DMS79 (cell line): Measurements from ENCODE around the gene ELMO1.

ENCODE experiments used
- DNase-seq: peaks from one replicate; lab custom pipeline; 2025; lab: John Stamatoyannopoulos, UW

ELMO1 gene

DNA sequence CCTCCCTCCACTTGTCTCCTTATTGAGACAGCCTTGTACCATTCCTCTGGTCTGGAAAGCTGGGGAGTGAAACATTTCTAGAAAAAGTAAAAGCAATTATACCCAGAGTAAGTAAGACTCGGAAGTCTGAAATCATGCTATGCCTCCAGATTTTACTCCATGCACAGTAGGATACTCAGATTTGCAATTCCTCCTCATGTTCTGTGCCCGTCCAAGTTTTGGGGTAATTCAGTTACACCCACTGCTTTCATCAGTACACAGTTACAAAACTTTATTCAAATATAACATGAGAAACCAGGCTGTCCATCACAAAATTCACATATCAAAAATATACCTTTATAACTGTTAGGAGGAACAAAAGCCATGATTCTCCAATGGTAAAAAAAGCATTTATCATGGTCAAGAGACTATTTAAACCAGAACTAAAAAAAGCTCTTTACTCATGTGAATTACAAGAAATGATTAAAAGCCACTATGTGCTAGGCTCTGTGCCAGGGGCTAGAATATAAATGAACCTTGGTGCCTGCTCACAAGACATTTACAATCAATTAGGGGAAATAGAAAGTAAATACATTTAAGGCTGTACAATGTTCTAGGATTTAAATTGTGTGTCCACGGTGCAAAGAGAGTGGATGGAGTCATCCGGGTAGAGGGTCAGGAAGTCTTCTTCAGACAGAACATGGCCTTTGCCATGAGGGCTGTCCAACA, 320.2 kb downstream of the ELMO1 start:
- no peak for DNase-seq

DNA sequence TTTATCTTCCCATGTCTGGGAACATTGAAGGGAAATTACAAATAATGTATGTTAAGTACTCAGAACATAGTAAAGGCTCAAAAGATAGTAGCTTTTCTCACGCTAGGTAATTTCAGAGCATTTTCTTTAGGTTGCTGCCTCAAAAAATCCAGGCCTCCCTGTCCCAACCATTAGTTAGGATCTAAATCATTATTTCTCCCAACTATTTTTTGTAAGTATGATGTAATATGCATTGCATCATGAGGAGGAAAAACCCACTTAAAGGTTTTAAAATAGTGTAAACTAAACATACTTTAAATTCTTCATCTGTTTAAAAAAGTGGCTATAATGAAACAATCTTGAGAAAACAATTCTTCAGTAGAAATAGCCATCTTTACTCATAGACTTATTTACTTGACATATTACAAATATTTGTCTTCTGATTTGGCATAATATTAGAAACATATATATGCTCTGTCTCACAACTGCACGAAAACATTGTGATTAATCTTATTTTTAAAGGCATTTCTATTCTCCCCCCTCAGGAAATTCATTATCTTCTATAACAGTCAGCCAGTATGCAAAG, 329.3 kb downstream of the ELMO1 start:
- no peak for DNase-seq

DNA sequence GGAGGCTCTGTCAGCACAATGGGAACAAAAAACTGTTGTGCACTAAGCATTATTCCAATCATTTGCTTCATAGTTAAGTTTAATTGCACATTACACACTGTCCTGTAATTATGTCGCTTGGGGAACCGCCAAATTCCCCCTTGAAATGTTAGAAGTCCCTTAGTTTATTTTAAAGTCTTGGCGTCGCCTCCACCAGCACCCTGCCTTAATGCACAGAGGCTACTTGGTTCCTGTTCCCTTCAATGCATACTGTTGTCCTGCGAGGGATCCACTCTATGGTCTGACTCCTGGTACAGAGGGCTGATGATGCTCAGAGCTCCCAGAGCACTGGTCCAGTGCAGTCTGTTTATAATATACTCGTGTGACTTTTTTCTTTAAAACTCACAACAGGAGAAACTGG, 330.7 kb downstream of the ELMO1 start:
- DNase-seq = no peak

DNA sequence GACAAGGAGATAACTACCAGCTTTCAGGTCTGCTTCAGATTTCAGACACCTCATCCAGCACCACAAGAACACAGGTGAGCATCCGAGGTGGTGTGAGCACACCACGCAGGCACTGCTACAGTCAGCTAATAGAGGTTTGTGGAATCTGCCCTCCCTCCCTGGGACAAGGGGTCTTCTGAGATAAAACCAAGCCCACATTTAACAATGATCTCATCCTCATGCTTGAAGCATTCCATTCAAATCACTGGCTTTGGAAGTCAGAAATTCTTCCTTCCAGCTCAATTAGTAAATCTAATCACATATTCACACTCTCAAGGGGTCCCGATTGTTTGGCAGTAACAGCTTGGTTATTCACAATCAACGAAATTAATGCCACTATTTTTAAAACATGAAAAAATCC, 331.4 kb downstream of the ELMO1 start:
- DNase-seq = no peak

DNA sequence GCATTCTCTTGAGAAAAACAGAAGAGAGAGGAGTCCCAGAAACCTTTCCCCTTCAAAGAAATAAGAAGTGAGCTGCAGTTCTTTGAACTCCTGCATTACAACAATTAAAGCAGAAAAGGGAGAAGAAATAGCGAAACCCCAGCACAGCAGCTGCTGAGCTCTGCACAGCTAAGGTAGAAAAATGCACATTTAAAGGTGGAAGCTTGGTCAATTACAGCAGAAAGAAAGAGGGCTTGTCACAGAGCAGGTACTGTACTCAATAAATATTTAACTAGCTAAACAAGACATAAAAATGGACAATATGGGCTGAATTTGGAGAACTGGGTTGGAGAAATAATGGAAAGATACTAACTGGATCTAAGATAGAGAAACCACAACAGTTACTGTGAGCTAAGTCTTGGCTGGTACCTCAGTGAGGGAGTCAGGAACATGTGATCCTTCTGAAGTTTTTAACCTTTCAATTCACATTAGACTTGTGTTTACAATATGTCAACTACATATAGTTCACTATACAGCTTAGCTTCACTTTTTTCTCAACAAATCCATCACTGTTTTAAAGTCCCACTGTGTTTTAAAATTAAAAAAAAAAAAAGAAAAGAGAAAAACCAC, 332.5 kb downstream of the ELMO1 start:
- DNase-seq = no peak

DNA sequence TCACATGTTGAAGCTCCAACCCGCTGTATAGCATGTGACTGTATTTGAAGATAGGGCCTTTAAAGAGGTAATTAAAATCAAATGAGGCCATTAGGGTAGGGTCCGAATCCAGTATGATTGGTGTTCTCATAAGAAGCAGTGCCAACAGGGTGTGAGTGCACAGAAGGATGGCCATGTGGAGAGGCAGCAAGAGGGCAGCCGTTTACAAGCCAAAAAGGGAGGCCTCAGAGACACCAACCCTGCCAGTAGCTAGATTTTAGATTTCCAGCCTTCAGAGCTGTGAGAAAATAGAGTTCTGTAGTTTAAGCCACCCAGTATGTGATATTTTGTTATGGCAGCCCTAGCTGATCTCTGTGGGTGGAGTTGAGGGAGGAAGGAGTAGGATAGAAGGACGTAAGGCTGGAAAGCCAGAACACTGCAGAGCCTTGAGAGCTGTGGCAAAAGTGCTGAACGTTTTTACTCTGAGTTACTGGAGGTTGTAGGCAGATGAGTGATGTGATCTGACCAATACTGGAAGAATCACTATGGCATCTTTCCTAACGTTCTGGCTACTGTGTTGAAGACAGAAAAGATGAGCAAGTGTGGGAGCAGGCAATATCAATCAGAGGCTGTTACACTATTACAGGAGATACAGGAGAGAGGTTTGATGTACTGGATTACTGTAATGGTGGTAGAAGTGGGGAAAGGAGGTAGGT, 334.9 kb downstream of the ELMO1 start:
- DNase-seq = no peak

DNA sequence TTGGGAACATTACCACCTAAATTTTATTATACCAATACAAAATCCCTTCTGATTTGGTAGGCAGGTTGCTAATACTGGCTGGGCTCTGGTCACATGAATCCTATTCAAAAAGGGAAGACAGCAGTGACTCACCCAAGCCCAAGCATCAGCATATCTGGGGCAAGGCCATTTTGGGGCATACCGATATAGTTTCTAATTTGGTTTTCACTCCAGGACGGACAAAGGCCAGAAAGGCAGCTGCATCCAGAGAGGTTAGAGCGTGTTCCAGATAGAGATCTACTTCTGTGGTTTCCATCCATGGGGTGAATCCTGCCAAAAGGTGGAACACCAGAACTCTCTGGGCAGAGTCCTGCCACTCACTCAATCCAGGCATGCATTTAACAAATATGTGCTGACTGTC, 335.8 kb downstream of the ELMO1 start:
- no peak for DNase-seq

DNA sequence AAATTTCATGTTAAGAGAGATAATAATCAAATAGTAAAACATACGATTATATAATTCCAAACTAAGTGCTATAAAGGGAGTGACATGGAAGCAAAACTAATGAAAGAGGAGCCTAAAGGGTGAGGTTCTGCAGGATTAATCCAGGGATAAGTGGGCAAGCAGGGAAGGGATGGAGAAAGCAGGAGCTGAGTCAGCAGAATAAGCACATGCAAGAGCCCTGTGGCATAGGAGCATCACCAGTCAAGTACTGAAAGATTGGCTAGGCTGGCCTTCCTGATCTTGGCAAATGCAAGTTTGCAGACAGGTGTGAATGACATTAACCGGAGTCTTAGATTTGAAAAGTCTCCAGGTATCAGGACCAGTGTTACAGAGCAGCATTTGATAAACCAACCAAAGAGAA, 336.4 kb downstream of the ELMO1 start:
- DNase-seq = no peak

DNA sequence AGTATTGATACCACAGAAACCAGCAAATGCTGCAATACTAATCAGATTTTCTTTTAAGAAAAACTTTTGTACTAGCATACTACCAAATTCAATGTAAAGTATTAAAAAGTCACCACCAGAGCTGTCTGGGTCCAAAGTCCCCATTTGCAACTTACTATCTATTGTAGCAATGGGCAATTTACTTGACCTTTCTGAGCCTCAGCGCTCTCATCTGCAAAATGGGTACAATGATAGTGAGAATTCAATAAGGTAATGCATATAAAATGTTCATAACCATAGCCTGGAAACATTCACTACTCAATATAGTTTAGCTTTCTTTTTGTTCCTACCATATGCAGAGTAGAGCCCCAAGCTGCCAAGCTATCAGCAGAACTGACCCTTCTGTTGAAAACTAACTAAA, 337.2 kb downstream of the ELMO1 start:
- no peak for DNase-seq

DNA sequence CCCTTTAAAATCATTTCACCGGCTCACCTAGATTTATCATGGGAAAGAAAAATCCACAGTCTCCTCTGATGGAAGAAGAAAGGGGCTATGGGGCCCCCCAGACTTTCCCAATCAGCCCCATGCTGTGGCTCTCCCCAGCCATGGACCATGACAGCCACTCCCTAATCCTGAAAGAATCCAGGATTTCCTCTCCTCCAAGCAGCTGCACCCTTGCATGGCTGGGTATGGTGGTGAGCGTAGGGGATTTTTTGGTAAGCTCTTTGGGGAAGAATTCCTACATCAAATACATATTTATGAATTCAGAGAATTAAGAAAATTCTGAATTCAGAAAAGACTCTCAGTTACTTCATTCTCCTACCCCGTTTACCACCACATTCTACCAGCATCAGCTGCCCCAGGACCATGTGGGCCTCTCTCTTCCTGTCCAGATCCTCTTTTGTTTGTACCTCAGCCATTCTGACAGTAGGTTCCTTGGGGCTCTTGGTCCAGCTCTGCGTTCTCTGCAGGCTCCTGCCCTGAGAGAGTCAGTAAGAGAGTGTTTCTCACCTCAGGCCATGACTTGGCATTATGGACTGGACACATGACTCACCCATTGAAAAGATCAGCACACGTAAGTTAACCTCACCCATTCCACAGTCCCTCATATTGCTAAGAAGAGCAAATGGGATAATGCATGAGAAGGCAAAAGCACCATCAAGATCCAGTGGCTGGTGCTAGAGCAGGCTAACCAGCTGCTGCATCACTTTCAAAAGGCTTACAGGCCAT, 337.8 kb downstream of the ELMO1 start:
- no peak for DNase-seq

DNA sequence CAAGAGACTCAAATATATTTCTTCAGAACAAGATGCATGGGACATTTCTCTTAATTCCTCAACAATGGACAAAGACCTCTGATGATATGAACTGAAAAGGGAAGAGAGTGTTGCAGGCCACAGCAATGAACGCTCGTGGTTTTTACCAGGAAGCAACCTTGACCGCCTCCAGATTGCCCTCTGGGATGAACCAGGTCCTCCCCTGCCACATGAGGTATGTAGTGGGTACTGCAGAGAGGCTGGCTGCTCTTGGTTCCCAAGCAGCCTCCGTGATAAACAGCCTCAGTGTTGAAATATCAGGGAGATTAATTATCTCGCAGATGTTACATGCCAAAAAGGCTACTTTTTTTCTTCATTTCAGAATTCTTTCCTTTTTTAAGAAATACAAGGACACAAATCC, 338.8 kb downstream of the ELMO1 start:
- no peak for DNase-seq

DNA sequence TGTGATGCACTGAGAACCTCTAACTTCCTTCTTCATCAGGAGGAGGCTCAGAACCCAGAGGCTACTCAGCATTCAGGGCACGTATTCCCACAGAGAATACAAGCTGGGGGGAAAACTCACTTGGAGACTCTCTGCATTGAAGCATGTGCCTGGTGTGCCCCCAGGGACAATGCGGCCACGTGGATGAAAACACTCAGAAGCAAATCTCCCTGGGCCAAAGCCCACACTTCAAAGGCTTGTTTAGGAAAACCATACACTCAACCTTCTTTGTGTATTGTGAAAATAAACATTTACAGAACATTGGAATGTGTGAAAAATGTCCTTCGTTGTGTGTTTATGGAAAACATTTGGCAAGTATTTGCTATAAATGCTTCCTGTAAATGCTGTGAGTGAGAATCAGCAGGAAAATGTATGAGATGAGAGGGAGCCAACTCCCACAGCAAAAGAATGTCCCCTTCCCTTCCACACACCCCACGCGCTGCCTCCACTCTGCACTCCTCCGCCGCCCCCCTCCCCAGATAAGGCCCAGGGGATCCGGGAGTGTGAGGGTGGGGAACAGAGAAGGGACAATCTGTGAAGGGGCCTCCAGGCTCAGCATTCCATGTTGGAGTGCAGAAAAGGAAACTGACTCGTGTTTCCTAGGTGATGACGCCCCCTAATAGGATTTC, 339.5 kb downstream of the ELMO1 start:
- no peak for DNase-seq

DNA sequence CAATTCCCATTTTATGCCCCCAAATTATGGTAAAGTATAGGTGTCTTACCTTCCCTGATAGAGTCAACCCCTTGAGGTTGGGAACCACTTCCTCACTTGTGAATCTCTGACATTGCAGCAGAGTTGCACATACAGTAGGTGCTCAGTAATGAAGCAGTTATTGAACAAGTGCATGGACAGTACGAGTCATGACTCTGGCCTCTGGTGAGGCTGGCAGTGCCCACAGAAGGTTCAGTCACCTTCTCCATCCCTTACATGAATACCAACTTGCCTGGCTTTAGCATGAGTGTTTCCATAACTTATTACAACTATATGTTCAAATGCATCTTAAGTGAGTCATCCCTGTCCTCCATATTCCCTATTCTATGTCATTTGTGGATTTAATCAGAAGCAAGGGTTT, 340.0 kb downstream of the ELMO1 start:
- no peak for DNase-seq

DNA sequence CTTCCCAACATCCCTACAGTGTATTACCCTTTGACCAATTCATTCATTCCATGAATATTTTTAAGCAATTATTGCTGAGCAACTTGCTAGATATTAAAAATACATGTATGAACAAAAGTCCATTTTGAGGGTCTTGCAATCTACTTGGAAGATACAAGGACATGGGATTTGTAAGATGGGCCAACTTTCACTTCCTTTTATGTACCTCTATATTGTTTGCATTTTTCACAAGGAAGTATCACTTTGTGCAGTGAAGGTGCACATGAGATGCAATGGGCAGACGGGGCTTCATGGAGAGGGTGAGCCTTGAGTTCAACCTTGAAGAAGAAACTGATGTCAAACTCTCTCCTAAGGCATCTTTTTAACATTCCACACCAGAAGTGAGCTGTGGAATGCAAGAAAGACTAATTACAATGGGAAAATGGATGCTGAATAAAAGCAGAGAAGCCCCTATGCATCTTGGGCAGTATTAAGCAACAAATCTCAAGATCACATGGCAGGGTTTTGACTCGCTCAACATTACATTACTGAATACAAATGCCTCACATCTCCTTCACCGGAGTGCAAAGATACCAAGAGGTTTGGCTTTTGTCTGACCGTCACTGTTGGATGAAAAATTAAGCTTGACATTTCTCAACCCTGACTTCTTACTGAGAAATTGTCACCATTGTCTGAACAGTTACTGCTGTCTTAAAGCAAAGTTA, 341.5 kb downstream of the ELMO1 start:
- no peak for DNase-seq

DNA sequence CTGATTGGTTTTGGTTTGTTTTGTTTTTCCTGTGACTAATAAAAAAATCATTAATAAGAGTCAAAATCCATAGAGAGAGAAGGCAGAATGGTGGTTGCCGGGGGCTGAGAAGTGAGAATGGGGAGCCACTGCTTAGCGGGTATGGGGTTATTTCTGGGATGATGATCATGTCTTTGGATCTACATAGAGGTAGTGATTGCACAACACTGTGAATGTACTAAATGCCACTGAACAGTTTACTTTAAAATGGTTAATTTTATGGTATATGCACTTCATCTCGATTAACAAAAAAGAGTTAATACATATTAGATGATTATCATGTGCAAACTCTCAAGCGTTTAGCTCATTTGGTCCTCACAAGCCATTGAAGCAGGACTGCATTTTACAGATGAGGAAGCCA, 342.9 kb downstream of the ELMO1 start:
- no peak for DNase-seq

DNA sequence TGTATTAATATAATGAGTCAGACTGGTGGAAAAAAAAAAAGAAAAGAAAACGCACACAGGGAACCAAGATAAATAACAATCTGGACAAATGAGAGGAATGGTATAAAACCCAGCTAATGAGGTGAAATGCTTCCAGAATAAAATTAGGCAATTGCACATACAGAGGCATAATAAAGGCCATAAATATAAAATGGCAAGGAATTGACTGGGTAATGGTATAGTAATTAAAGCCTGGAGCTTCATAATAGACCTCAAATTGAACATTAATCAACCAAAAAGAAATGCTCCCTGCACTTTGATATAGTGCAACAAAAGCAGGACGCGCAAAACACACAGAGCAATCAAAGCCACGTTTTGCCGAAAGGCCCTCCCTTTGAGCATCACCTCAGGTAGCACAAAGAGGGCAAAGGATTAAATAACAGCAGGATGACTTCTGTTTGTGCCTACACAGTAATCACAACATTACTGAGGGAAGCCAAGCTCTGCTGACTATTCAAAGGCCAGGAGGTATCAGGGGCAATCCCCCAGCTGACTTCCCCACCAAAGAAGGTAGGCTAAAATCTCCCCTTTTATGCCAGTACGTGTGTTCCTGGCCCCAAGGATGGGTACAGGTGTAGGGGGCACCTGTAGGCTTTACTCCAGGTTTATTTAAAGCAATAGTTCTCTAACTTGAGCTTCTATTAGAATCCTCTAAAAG, 343.7 kb downstream of the ELMO1 start:
- DNase-seq = no peak

DNA sequence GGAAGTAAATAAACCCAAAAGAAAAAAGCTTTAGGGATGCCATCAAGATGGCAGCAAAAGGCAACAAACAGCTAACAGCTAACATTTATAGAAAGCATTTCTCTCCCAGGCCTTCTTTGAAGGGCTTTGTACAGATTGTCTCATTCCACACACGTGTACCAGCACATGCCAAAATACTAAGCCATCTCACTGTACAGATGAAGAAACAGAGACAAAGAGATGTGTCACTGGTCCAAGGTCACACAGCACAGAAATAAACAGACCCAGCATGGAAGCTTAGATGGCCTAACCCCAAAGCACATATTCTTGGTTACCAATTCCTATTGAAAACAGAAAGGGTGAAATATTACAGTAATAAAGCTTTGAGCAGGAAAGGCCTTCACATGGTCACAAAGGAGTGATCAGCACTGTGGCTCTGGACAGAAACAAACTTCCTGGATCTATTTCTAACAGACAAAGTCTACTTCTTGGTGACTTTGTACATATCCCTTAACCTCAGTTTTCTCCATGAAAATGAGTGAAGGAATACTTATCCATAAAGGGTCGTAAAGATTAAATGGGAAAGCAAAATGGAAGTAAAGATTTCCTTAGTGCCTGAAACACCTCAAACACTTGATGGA, 346.0 kb downstream of the ELMO1 start:
- DNase-seq = no peak

DNA sequence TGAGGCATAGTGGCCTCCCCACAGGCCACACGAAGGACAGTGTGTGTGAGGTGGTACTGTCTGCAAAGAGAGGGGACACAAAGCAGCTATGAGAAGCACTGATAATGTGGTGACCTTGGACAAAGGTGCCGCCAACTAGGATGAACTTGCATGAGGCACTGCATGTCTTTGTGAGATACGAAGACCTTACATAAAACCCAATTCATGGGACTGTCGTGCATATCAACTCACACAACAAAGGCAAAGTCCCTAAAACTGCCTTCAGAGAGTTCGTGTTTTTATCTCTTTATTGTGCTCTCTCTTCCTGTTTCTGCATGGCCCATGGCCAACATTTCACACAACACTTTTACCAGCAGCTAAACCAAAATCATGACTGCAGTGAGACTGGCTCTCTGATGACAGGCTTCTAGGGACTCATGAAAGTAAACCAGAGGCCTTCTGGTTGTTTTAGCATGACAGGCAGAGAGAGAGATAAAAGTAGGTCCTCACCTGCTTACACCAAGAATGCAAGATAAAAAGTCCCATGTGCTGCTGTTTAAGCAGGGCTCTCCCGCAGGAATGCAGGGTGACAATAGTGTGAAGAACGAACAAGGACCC, 347.8 kb downstream of the ELMO1 start:
- no peak for DNase-seq

DNA sequence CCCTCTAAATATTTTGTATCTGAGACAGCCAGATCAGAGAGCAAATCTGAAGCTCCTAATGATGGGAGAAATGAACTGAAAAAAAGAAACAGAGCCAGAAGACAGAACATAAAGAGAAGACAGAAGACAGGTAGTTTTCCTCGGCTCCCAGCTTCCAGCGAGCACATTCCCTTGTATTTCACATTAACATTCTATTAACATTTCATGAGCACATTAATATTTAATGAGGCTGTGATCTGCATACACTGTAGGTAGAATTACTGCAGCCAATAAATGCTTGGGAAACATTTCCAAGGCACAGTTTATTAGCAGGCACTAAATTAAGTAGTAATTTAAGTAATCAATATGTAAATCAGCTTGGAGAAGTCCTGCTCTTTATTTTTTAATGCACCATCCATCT, 349.9 kb downstream of the ELMO1 start:
- DNase-seq = no peak

DNA sequence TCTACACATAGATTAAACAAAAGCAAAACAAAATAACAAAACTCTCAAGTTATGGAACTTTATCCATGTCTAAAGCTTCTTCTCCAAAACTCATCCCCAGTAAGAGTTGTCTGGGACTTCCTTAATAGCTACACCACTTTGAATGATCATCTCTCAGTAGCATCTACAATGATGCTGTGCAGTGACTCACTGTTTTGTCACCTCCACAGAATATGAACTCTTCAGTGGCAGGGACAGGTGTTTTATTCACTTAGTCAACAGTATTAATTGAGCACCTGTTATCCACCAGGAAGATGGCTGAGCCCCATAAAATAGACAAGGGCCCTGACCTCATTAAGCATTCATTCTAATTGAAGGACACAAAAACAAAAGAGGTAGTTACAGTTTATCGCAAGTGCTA, 350.7 kb downstream of the ELMO1 start:
- no peak for DNase-seq
